Activated naive CD4-positive, alpha-beta T cell treated with anti-CD3 and anti-CD28 coated beads for 36 hours (primary cell): ENCODE results near the gene KRTAP12-4. TPM values are rescaled to one million over a fixed set of nuclear protein-coding genes. Genes with fewer than 3 reads are reported as not detected.
"Not testable (repeated sequence)": the region's sequence is repeated elsewhere in the genome, so short reads cannot be mapped to it uniquely, and the experiment has no call there.

ENCODE experiments used
- CTCF ChIA-PET: fragments of 350-600 bp; sonication (Branson Sonifier 250); formaldehyde crosslinking; loops from one replicate; lab custom pipeline; 2021; ENCODE audit warnings: antibody characterized with exemption; lab: Charles Lee
- DNase-seq: peaks from one replicate; pipeline ENCODE4 v3.0.0-alpha.2; 2020
- H3K27ac Mint-ChIP-seq: one replicate; pipeline ENCODE4 v1.8.0; 2021; ENCODE audit warnings: mild to moderate bottlenecking, mixed read lengths
- H3K27me3 Mint-ChIP-seq: one replicate; pipeline ENCODE4 v1.8.0; 2021; ENCODE audit warnings: low read depth, mixed read lengths
- H3K36me3 Mint-ChIP-seq: one replicate; pipeline ENCODE4 v1.8.0; 2021; ENCODE audit warnings: low read depth, mixed read lengths
- H3K4me1 Mint-ChIP-seq: one replicate; pipeline ENCODE4 v1.8.0; 2021; ENCODE audit warnings: low read depth, mixed read lengths
- H3K4me3 Mint-ChIP-seq: one replicate; pipeline ENCODE4 v1.8.0; 2021; ENCODE audit warnings: mild to moderate bottlenecking, moderate library complexity, mixed read lengths
- H3K9me3 Mint-ChIP-seq: one replicate; pipeline ENCODE4 v1.8.0; 2021; ENCODE audit warnings: mixed read lengths
- intact Hi-C: fragments of 100-400 bp; cut with micrococcal nuclease; formaldehyde crosslinking; loops from one replicate; pipeline ENCODE4 v1.15.1; 2023
- total RNA-seq, 2 experiments: library from RNA; stranded (reverse); gene quantifications; one replicate each; pipeline ENCODE4 v1.2.3, GENCODE V29; 2021

KRTAP12-4 gene
- total RNA-seq, 2 experiments from 2014 or later = not detected

- peaks cover 20% of the 10 kb centered on the region for H3K9me3 Mint-ChIP-seq
- H3K36me3 Mint-ChIP-seq, H3K4me1 Mint-ChIP-seq, intact Hi-C loops, H3K27ac Mint-ChIP-seq, DNase-seq, H3K4me3 Mint-ChIP-seq, CTCF ChIA-PET, H3K27me3 Mint-ChIP-seq: not testable (repeated sequence)
Measured at GRCh38 chr21:44610157-44610843, 44.2 kb downstream of the KRTAP12-4 start.

GRCh38 chr21:44609193-44609592 is 45.3 kb downstream of the KRTAP12-4 start:
- H3K4me3 Mint-ChIP-seq = no peak overlapping the region
- CTCF ChIA-PET = no interaction called here
- no peak overlapping the region for H3K27ac Mint-ChIP-seq
- H3K9me3 Mint-ChIP-seq = peaks cover 20% of the 10 kb centered on the region
- intact Hi-C loops = no loop called here
- no peaks in the 10 kb centered on the region for H3K27me3 Mint-ChIP-seq
- no peaks in the 10 kb centered on the region for H3K4me1 Mint-ChIP-seq
- no peaks in the 10 kb centered on the region for H3K36me3 Mint-ChIP-seq
- DNase-seq = no peak

DNA sequence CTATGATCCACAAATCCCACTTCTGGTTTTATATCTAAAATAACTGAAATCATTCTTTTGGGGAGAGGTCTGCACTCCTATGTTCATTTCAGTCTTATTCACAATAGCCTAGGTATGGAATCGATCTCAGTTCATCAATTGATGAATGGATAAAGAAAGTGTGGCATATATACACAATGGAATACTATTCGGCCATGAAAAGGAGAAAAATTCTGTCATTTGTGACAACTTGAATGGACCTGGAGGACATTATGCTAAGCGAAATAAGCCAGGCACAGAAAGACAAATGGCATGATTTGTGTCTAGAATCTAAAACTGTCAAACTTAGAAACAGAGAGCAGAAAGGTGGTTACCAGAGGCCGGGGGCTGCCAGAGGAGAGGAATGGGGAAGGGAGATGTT is 48.0 kb downstream of the KRTAP12-4 start:
- intact Hi-C loops = no loop called here
- H3K27me3 Mint-ChIP-seq = no peaks in the 10 kb centered on the region
- H3K27ac Mint-ChIP-seq = no peak overlapping the region
- no peaks in the 10 kb centered on the region for H3K4me1 Mint-ChIP-seq
- no peaks in the 10 kb centered on the region for H3K36me3 Mint-ChIP-seq
- CTCF ChIA-PET = no interaction called here
- no peak for DNase-seq
- H3K4me3 Mint-ChIP-seq = no peak overlapping the region
- peaks cover 20% of the 10 kb centered on the region for H3K9me3 Mint-ChIP-seq

Other genes with a start within 250 kb of the KRTAP12-4 start
- 1 to 10 TPM; 2.5 to 2.8 TPM for gene LRRC3, start 199.1 kb downstream of the KRTAP12-4 start, total RNA-seq
- gene KRTAP10-1, start 114.5 kb downstream of the KRTAP12-4 start, total RNA-seq = not detected
- not detected for gene KRTAP10-2, start 103.2 kb downstream of the KRTAP12-4 start, total RNA-seq
- not detected for gene KRTAP10-3, start 95.9 kb downstream of the KRTAP12-4 start, total RNA-seq
- gene KRTAP10-4, start 80.9 kb downstream of the KRTAP12-4 start, total RNA-seq = not detected
- not detected for gene KRTAP10-5, start 74.1 kb downstream of the KRTAP12-4 start, total RNA-seq
- gene KRTAP10-6, start 62.2 kb downstream of the KRTAP12-4 start, total RNA-seq = not detected
- not detected for gene KRTAP10-7, start 54.1 kb downstream of the KRTAP12-4 start, total RNA-seq
- gene KRTAP10-8, start 42.6 kb downstream of the KRTAP12-4 start, total RNA-seq = not detected
- gene KRTAP10-9, start 27.6 kb downstream of the KRTAP12-4 start, total RNA-seq = not detected
- gene KRTAP10-10, start 17.3 kb downstream of the KRTAP12-4 start, total RNA-seq = not detected
- gene KRTAP10-11, start 8.2 kb downstream of the KRTAP12-4 start, total RNA-seq = not detected
- gene KRTAP12-3, start 3.3 kb upstream of the KRTAP12-4 start, total RNA-seq = not detected
- gene KRTAP12-2, start 12.3 kb upstream of the KRTAP12-4 start, total RNA-seq = not detected
- gene KRTAP12-1, start 27.5 kb upstream of the KRTAP12-4 start, total RNA-seq = not detected
- not detected for gene KRTAP10-12, start 42.5 kb upstream of the KRTAP12-4 start, total RNA-seq
- not detected for gene TSPEAR, start 56.9 kb upstream of the KRTAP12-4 start, total RNA-seq
- 10 to 100 TPM; 94.0 to 95.2 TPM for gene UBE2G2, start 147.2 kb upstream of the KRTAP12-4 start, total RNA-seq
- 10 to 100 TPM; 87.1 to 94.7 TPM for gene SUMO3, start 163.4 kb upstream of the KRTAP12-4 start, total RNA-seq
- gene PTTG1IP, start 219.0 kb upstream of the KRTAP12-4 start, total RNA-seq = 10 to 100 TPM; 37.6 to 38.5 TPM